SK-N-MC (cell line): ENCODE measurements around the gene KRTAP19-1.

Experiments
- DNase-seq: peaks from one replicate; pipeline ENCODE4 v3.0.0-alpha.2; 2011; ENCODE audit warnings: low read depth, low spot score
- H3K27ac ChIP-seq: fragments of 200-600 bp; sonication (generic); 2 replicates; pipeline ENCODE4 v1.5.1; 2016; ENCODE audit warnings: mixed run types
- H3K36me3 ChIP-seq: fragments of 200-600 bp; sonication (generic); 2 replicates; pipeline ENCODE4 v1.6.1; 2017; ENCODE audit warnings: antibody characterized with exemption, low read length, mixed read lengths; ENCODE audit not compliant: insufficient read depth
- H3K4me3 ChIP-seq: fragments of 200-600 bp; sonication (generic); 2 replicates; pipeline ENCODE4 v1.5.1; 2016
- H3K9ac ChIP-seq: fragments of 200-600 bp; sonication (generic); 2 replicates; pipeline ENCODE4 v1.8.0; 2017; ENCODE audit warnings: mixed run types, mixed read lengths; ENCODE audit not compliant: insufficient read length
- H3K9me3 ChIP-seq: fragments of 200-600 bp; sonication (generic); 2 replicates; pipeline ENCODE4 v1.6.1; 2017; ENCODE audit warnings: low read depth, mild to moderate bottlenecking, antibody characterized with exemption, low read length, moderate library complexity, mixed read lengths
- EZH2 ChIP-seq: fragments of 200-600 bp; sonication (generic); IDR thresholded peaks from one replicate; pipeline ENCODE4 v1.6.1; 2017; ENCODE audit warnings: antibody characterized with exemption
- FOXP2 ChIP-seq: optimal IDR thresholded peaks from 2 replicates; pipeline ENCODE3; 2011; ENCODE audit warnings: mild to moderate bottlenecking, moderate library complexity; ENCODE audit not compliant: insufficient read depth; ENCODE audit errors: extremely low read length, control extremely low read depth
- POLR2AphosphoS5 ChIP-seq: IDR thresholded peaks from 2 replicates; pipeline ENCODE4 v1.6.1; 2012; ENCODE audit warnings: mild to moderate bottlenecking, low read depth, low read length, borderline replicate concordance

Gene KRTAP19-1

DNA sequence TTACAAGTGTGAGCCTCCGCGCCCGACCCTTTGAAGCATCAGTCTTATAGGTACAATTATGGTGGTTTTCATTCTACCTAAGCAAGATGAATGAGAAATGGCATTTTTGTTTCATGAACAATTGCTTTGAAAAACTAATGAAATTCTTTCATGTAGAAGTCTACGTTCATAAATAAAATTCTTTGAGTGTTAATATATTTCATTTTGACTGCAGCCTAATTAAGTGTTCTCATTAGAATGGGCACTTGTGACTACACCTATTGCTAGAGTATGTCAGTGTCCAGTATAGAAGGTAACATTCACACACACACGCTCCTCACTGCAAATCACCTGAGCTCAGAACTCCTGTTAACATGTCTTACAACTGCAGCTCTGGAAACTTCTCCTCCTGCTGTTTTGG is 40.2 kb downstream of the KRTAP19-1 start, which contains the start of gene KRTAP15-1:
Gene KRTAP15-1 (plus strand): TSS at position 301 of the 400 bp plus-strand sequence. CDS start 53 bp downstream, at position 354.
- no peaks in the 10 kb centered on the region for H3K36me3 ChIP-seq
- DNase-seq = no peak
- no peak within 1 kb of the TSS for H3K4me3 ChIP-seq
- TF ChIP-seq FOXP2 (no peak), EZH2 (no peak), POLR2AphosphoS5 (no peak)
- H3K9ac ChIP-seq = no peak within 1 kb of the TSS
- no peak within 1 kb of the TSS for H3K27ac ChIP-seq
- H3K9me3 ChIP-seq = no peaks in the 10 kb centered on the region

DNA sequence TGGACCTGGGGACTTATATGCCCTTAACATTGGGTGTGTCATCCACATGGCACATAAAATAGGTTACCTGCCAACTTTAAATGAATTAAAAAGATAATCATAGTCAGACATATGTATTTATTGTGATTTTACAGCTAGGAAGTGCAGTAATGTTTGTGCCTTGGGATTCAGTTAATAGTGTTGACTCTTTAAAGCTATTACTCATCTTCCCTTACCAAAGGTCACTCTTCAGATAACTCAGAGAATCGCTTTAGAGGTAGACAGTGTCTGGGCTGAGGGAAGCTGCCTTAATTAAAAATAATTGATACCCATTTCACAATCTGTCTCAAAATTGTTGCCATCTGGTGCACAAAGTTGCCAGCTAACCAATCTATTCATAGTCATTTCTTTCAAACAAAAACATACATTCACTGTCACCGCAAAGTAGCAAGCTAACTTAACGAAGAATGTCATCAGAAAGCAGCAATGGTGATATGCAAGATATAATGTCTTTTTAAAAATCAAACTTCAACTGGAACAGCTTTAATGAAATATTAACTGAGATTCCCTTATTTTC is 43.1 kb downstream of the KRTAP19-1 start:
- no peak overlapping the region for H3K4me3 ChIP-seq
- no peak for TF ChIP-seq EZH2
- TF ChIP-seq POLR2AphosphoS5 = no peak
- no peak for TF ChIP-seq FOXP2
- no peak overlapping the region for H3K9ac ChIP-seq
- no peak for DNase-seq
- no peaks in the 10 kb centered on the region for H3K36me3 ChIP-seq
- H3K9me3 ChIP-seq = no peaks in the 10 kb centered on the region
- H3K27ac ChIP-seq = no peak overlapping the region

DNA sequence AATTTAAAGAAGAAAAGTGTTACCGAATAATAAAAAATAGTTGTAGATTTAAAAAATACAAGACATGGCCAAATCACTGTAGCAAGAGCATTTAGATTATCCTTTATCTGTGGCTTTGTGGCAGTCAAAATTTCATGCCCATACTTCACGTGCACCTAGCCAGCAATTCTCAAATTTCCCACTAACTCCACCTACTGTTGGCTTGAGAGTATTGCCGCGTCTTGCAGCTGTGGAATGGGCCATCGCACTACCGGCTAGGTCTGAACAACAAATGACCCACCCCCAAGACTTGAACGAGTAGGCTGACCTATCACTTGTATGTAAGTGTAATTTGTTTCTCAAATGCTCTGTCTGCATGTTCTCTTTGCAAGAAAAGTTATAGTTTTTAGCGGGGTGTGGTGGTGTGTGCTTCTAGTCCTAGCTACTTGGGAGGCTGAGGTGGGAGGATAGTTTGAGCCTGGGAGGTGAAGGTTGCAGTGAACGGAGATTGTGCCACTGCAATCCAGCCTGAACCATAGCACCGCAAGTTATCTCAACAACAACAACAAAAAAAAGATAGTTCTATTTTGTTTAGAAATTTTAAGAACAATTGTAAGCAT is 46.0 kb downstream of the KRTAP19-1 start:
- DNase-seq = peak; percentile 6
- Histone ChIP-seq H3K9ac (no peak overlapping the region), H3K27ac (no peak overlapping the region), H3K4me3 (no peak overlapping the region), H3K36me3 (no peaks in the 10 kb centered on the region), H3K9me3 (no peaks in the 10 kb centered on the region)
- TF ChIP-seq POLR2AphosphoS5 = no peak
- TF ChIP-seq EZH2 = no peak
- no peak for TF ChIP-seq FOXP2

DNA sequence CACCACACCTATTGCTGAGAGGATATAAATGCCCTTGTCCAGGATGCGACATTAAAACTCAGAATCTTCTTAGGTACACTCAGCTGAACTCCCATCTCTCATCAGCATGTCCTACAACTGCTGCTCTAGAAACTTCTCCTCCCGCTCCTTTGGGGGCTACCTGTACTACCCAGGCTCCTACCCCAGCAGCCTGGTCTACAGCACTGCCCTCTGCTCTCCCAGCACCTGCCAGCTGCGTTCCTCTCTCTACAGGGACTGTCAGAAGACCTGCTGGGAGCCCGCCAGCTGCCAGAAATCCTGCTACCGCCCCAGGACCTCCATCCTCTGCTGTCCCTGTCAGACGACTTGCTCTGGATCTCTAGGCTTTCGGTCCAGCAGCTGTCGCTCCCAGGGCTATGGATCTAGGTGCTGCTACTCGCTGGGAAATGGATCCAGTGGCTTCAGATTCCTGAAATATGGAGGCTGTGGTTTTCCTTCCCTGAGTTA is 50.0 kb downstream of the KRTAP19-1 start, which contains the start of gene KRTAP13-4:
Gene KRTAP13-4 (plus strand): TSS at position 51 of the 486 bp plus-strand sequence. CDS start 56 bp downstream, at position 107.
- Histone ChIP-seq H3K9ac (no peak within 1 kb of the TSS), H3K9me3 (no peaks in the 10 kb centered on the region), H3K36me3 (no peaks in the 10 kb centered on the region), H3K4me3 (no peak within 1 kb of the TSS), H3K27ac (no peak within 1 kb of the TSS)
- DNase-seq = no peak
- TF ChIP-seq POLR2AphosphoS5 (no peak), FOXP2 (no peak), EZH2 (no peak)
